Smooth muscle cell of the pulmonary artery (primary cell): ENCODE results near the gene SYAP1. TPM values are rescaled to one million over a fixed set of nuclear protein-coding genes. Genes with fewer than 3 reads are reported as not detected.

Source experiments
- total RNA-seq: library from RNA; depleted of rRNA; stranded (reverse); fragments of >200 nt; gene quantifications from 2 replicates; pipeline ENCODE4 v1.2.3, GENCODE V29; 2014

The SYAP1 gene, protein sequence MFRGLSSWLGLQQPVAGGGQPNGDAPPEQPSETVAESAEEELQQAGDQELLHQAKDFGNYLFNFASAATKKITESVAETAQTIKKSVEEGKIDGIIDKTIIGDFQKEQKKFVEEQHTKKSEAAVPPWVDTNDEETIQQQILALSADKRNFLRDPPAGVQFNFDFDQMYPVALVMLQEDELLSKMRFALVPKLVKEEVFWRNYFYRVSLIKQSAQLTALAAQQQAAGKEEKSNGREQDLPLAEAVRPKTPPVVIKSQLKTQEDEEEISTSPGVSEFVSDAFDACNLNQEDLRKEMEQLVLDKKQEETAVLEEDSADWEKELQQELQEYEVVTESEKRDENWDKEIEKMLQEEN
- 29.6 and 33.9 TPM in 2 replicates for total RNA-seq

DNA sequence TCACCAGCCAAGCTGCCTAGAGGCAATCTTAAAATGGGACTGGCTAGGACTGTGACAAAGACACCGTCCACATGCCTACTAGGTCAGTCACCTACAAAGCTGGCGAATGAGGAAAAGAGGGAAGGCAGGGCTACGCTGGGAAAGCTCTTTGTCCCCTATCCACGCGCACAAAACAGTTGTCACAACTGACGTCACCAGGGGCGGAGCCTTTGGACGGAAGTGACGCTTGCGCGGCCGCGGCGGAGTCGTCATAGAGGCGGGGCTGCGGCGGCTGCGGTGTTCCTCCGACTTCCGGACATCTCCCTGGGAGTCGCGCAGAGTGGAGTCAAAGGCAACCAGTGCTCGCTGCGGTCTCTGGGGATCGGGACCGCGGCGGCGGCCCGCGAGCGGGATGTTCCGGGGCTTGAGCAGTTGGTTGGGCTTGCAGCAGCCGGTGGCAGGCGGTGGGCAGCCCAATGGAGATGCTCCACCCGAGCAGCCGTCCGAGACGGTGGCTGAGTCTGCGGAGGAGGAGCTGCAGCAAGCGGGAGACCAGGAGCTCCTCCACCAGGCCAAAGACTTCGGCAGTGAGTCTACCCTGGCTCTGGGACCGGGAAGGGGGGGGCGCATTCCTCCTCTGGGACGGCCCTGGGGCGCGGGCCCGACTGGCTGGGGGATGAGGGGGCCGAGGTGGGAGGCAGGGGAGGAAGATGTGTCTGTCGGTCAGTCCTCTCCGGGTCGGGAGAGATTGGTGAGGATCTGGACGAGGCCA lies at the start of gene SYAP1:
TSS of gene SYAP1 (plus strand) at position 279 of the 751 bp plus-strand sequence. CDS start at position 392, 113 bp downstream.

DNA sequence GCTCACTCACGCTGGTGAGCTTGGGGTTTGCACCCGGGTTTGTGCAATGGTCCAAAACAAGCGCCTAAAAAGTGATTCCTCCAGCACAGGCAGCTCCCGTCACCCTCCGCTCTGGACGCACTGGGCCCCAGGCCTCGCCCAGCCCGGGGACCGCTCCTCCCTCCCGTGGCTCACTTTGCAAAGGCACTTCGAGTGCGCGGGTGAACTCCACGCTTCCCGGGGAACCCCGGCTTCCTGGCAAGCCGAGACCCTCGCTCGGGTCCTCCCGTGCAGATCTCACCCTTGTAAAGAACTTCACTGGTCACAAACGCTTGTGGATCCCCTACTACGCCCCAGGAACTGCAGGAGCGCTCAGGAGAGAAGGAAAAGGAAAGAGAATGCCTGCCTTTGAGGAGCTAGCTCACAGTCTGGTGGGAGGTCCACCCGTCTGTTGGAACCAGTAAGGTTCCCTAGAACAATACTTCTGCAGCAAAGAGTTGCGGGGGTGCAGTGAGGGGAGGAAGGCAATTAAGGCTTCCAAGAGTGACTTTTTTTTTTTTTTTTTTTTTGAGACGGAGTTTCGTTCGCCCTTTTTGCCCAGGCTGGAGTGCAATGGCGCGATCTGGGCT lies 6.8 kb upstream of the SYAP1 start, which contains the start of gene CTPS2:
TSS of gene CTPS2 (minus strand) at position 122 of the 608 bp plus-strand sequence. CDS start 9,767 bp downstream, outside the sequence.

DNA sequence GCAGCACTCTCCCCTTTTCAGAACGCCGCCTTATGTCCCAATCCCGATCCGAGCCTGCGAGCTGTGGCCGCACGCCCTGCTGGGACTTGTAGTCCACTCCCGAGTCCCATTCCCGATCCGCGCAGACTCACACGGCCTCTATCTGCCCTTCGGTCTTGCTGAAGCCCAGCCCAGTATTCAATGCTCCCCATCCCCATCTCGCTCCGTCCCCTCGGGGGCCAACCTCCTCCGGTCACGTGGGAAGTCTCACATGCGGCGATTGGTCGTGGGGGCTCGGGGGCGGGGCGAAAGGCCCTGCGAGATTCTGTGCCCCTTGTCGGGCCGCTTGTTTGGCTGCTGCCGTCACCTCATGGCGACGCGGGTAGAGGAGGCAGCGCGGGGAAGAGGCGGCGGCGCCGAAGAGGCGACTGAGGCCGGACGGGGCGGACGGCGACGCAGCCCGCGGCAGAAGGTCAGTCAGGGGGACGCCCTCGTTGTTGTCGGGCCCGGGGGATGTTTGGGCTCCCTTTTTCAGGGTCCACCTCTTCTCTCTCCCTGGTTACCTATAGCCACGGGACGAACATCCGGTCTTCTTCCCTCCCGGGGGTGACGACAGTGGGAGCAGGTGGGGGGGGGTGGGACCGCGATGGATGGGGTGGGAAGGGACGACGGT lies 66.9 kb downstream of the SYAP1 start, which contains the start of gene TXLNG:
TSS of gene TXLNG (plus strand) at position 328 of the 652 bp plus-strand sequence. CDS start at position 350, 22 bp downstream.

Other genes starting within 250 kb of the SYAP1 start
- gene S100G, start 69.5 kb upstream of the SYAP1 start, total RNA-seq: not detected in 2 replicates
- gene CTPS2, start 6.9 kb upstream of the SYAP1 start, total RNA-seq: 8.7 and 9.6 TPM in 2 replicates
- gene TXLNG, start 66.9 kb downstream of the SYAP1 start, total RNA-seq: 6.3 and 6.7 TPM in 2 replicates
- 82.0 and 99.0 TPM in 2 replicates for gene RBBP7, start 150.8 kb downstream of the SYAP1 start, total RNA-seq
- gene REPS2, start 227.0 kb downstream of the SYAP1 start, total RNA-seq: 0.66 and 0.72 TPM in 2 replicates